Neutrophil (primary cell): Measurements from ENCODE around the gene CDCP1.

Experiments
- H3K27ac ChIP-seq: fragments of 200-600 bp; sonication (generic); 2 replicates; pipeline ENCODE4 v1.5.1; 2016; ENCODE audit warnings: mild to moderate bottlenecking, moderate library complexity
- H3K27me3 ChIP-seq: fragments of 200-600 bp; sonication (generic); 2 replicates; pipeline ENCODE4 v1.6.0; 2016; ENCODE audit warnings: mild to moderate bottlenecking
- H3K36me3 ChIP-seq: fragments of 200-600 bp; sonication (generic); 2 replicates; pipeline ENCODE4 v1.5.1; 2017
- H3K4me1 ChIP-seq, 2 experiments: fragments of 200-600 bp in 1 of 2; sonication (generic) in 1 of 2; 1 replicate in 1 of 2; 2 replicates in 1 of 2; pipeline versions ENCODE4 v1.5.1 to v1.6.1; 2013 to 2016; ENCODE audit warnings: low read depth in 1 of 2, low read length in 1 of 2, mild to moderate bottlenecking in 1 of 2, moderate library complexity in 1 of 2; ENCODE audit not compliant: control insufficient read depth in 1 of 2, insufficient read depth in 1 of 2
- H3K4me3 ChIP-seq, 2 experiments: fragments of 200-600 bp in 1 of 2; sonication (generic) in 1 of 2; 1 replicate in 1 of 2; 2 replicates in 1 of 2; pipeline ENCODE4 v1.5.1; 2013 to 2016; ENCODE audit warnings: low read depth in 1 of 2, low read length in 1 of 2, mild to moderate bottlenecking in 1 of 2, moderate library complexity in 1 of 2
- H3K9me3 ChIP-seq: fragments of 200-600 bp; sonication (generic); 2 replicates; pipeline ENCODE4 v1.5.1; 2016
- TF ChIP-seq, protein P1 (sequence below): fragments of 200-600 bp; sonication (generic); IDR thresholded peaks from 2 replicates; pipeline ENCODE4 v1.5.1; 2016; ENCODE audit warnings: antibody characterized with exemption

The CDCP1 gene

DNA sequence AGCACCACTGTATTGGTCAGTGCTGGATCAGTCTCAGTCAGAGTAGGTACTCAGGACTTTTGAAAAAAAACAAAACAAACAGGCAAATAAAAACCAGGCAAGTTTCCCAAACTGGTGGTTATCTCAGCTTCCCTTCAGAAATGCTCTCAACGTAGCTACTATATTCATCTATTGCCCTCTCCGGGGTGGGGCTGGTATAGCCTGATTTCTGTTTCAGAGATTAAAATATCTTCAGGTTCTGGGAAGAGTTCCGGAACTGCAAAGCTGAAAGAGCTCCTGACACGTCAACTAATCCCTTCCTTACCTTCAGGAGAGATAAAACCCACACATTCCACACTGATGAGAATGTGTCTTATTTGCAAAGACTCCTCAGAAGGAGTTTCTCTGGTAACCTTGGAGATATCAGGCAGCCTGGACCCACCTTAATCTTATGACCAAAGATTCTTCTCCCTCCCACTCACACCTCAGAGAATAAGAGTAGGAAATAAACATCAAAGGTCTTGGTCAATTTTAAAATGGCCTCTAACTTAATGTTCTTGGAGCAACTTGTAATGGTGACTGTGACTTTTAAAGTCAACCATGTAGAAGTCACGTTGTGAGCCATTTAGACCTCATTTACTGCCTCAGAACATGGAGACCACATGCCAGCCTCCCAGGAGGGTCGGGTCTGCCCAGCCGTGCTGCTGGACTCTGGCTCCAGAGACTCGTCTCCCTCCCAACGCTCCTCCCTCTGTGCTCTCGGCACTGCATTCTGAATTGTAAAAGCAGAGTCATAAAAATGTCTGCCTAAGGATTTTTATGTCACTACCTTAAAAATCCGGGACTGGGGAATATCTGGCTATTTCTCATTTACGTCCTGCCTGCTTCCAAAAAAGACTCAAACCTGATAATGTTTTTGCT lies 53.8 kb downstream of the CDCP1 start:
- H3K36me3 ChIP-seq = no peaks in the 10 kb centered on the region
- no peak overlapping the region for H3K4me3 ChIP-seq
- no peak overlapping the region for H3K27ac ChIP-seq
- TF ChIP-seq, protein P1, sequence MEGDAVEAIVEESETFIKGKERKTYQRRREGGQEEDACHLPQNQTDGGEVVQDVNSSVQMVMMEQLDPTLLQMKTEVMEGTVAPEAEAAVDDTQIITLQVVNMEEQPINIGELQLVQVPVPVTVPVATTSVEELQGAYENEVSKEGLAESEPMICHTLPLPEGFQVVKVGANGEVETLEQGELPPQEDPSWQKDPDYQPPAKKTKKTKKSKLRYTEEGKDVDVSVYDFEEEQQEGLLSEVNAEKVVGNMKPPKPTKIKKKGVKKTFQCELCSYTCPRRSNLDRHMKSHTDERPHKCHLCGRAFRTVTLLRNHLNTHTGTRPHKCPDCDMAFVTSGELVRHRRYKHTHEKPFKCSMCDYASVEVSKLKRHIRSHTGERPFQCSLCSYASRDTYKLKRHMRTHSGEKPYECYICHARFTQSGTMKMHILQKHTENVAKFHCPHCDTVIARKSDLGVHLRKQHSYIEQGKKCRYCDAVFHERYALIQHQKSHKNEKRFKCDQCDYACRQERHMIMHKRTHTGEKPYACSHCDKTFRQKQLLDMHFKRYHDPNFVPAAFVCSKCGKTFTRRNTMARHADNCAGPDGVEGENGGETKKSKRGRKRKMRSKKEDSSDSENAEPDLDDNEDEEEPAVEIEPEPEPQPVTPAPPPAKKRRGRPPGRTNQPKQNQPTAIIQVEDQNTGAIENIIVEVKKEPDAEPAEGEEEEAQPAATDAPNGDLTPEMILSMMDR = no peak
- H3K4me1 ChIP-seq = peaks cover 3 to 5% of the 10 kb centered on the region in 2 experiments
- no peaks in the 10 kb centered on the region for H3K27me3 ChIP-seq
- H3K9me3 ChIP-seq = no peaks in the 10 kb centered on the region

DNA sequence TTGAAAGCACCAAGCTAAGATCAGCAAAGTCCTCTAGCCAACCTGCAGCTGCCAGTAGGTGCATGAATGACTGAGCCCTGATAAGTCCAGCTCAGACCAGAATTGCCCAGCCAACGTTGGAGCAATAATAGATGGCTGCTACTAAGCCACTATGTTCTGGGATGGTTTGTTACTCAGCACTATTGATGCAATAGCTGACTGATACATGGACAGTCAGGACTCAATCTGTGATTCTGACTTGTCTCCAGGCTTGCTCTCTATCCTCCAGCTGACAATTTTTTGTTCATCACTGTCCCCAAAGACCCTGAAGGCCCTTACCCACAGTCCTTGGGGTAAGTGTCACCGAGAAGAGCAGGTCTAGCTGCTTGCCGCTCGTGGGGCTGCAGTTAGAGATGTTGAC lies 55.3 kb downstream of the CDCP1 start:
- TF ChIP-seq, protein P1 = no peak
- Histone ChIP-seq H3K36me3 (no peaks in the 10 kb centered on the region), H3K27me3 (no peaks in the 10 kb centered on the region), H3K9me3 (no peaks in the 10 kb centered on the region), H3K4me1 (peaks cover 3 to 5% of the 10 kb centered on the region in 2 experiments), H3K4me3 (no peak overlapping the region), H3K27ac (no peak overlapping the region)

DNA sequence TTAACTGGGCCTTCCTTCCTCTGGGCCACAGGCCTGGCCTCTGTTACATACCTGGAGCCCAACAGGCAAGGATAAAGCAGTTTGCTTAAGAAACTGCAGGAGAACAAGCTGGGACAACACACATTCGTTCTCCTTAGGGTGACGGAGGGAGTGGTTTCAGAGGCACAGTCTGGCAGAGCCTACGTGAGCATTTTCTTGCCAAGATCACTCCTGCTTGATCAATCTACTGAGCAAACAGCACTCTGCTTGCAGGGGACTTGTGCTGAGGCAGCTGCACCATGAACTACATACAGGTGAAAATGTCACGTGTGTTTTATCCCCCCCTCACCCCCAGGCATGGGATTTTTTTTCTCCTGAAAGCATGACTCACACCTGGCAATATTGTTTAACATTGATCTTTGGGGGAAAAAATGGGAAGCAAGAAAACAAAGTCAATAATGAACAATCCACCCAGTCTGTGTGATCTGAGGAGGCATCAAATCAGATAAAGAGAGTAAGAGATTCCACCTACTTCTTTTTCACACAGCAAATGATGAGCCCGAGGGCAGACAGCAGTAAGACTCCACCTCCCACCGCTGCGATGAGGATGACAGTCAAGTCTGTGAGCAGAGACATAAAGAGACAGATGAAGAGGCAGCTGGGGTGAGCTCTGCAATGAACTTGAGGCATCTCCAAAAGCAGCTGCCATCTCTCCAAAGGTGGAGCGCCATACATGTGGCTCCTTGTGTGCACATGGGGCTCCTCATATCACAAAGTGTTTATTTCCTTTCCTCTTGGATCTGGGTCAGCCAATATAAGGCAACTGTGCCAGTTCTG lies 57.4 kb downstream of the CDCP1 start:
- H3K36me3 ChIP-seq = no peaks in the 10 kb centered on the region
- TF ChIP-seq, protein P1 = no peak
- H3K4me1 ChIP-seq = no peaks in the 10 kb centered on the region

DNA sequence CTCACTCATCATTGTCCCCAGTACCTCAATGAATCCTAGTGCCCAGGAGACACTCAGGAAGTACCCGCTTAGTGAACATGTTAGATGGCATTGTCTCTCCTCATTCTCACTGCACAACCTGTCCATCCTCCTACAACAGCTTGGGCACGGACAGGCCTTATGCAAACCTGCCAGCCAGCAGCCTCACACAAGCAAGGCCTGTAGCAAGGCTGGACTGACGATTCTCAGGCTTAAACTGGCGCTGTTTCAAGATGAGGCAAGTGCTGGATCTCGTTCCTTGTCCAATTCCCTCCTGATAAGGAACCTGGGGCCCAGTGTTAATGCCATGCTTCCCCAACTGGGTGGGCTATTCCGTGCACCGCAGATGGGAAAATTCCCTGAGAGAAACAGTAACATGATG lies 59.0 kb downstream of the CDCP1 start:
- H3K27me3 ChIP-seq = no peaks in the 10 kb centered on the region
- H3K36me3 ChIP-seq = no peaks in the 10 kb centered on the region
- no peak overlapping the region for H3K4me3 ChIP-seq
- H3K4me1 ChIP-seq = no peaks in the 10 kb centered on the region
- no peaks in the 10 kb centered on the region for H3K9me3 ChIP-seq
- no peak overlapping the region for H3K27ac ChIP-seq
- TF ChIP-seq, protein P1 = no peak

More for the DNA sequence above, 57.4 kb downstream of the CDCP1 start:
- Histone ChIP-seq H3K4me3 (no peak overlapping the region), H3K27ac (no peak overlapping the region), H3K27me3 (no peaks in the 10 kb centered on the region), H3K9me3 (no peaks in the 10 kb centered on the region)

DNA sequence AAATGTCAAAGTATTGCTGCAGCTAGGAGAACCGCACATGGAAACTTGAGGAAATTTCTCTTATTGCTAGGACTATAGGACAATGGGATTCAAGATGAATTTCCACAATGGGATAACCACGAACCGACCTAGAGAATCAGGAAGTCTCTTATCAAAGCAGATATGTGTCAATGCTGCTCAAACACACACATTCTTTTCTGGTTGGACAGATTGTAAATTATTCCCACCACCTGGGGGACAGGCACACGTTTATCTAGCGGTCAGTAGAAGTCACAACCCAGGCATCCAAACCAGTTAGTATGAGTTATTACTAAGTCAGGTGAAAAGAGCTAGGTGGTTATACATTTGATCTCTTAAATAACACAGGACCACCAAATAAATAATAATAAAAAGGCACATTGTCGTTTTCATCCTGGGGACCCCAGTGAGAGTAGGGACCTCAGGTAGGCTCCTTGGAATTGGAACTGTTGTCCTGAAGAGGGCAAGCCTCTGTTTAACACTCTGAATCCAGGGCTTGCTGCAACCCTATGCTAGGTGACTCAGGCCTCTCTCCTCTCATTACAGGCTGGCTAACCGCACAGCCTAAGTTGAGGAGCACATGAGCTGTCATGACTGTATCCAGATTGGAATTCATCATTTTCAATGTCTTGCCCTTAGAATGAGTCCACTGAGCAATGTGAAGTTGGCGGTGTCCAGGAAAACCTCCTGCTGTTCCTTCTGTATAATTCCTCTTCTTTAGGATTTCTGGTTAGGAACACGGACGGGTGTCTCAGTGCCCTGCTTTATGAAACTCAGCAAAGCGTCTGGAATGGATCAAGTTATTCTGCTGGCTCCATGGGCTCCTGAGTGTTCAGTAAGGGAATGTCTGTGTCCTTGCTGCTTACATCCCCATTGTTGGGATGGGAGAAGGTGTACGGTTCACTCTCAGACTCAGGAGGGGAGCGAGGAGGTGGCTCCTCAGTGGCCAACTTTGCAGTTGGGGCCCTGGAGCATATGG lies 61.1 kb downstream of the CDCP1 start:
- TF ChIP-seq, protein P1 = no peak
- no peak overlapping the region for H3K4me3 ChIP-seq
- no peaks in the 10 kb centered on the region for H3K36me3 ChIP-seq
- no peaks in the 10 kb centered on the region for H3K9me3 ChIP-seq
- no peaks in the 10 kb centered on the region for H3K27me3 ChIP-seq
- no peaks in the 10 kb centered on the region for H3K4me1 ChIP-seq
- no peak overlapping the region for H3K27ac ChIP-seq
